OCI-LY1 (cell line): ENCODE data around the gene IPMK.
"Not testable (repeated sequence)": the region's sequence is repeated elsewhere in the genome, so short reads cannot be mapped to it uniquely, and the experiment has no call there.

Experiments
- EZH2 ChIP-seq: fragments of 200-600 bp; sonication (generic), shearing (Covaris generic); IDR thresholded peaks from 2 replicates; pipeline ENCODE4 v1.8.0; 2017; ENCODE audit warnings: borderline replicate concordance, mixed run types, mild to moderate bottlenecking, antibody characterized with exemption, low read length, moderate library complexity, mixed read lengths
- TF ChIP-seq, protein P1 (sequence below): fragments of 200-600 bp; sonication (generic), shearing (Covaris generic); IDR thresholded peaks from 2 replicates; pipeline ENCODE4 v1.5.1; 2017; ENCODE audit warnings: mild to moderate bottlenecking, antibody characterized with exemption, low read length, moderate library complexity, mixed read lengths

DNA sequence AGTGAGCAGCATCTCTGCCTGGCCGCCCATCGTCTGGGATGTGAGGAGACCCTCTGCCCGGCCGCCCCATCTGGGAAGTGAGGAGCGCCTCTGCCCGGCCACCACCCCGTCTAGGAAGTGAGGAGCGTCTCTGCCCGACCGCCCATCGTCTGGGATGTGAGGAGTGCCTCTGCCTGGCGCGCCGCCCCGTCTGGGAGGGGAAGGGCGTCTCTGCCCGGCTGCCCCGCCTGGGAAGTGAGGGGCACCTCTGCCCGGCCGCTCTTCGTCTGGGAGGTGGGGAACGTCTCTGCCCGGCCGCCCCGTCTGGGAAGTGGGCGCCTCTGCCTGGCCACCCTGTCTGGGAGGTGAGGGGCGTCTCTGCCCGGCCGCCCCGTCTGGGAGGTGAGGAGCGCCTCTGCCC is 23.9 kb downstream of the IPMK start:
- TF ChIP-seq, protein P1, sequence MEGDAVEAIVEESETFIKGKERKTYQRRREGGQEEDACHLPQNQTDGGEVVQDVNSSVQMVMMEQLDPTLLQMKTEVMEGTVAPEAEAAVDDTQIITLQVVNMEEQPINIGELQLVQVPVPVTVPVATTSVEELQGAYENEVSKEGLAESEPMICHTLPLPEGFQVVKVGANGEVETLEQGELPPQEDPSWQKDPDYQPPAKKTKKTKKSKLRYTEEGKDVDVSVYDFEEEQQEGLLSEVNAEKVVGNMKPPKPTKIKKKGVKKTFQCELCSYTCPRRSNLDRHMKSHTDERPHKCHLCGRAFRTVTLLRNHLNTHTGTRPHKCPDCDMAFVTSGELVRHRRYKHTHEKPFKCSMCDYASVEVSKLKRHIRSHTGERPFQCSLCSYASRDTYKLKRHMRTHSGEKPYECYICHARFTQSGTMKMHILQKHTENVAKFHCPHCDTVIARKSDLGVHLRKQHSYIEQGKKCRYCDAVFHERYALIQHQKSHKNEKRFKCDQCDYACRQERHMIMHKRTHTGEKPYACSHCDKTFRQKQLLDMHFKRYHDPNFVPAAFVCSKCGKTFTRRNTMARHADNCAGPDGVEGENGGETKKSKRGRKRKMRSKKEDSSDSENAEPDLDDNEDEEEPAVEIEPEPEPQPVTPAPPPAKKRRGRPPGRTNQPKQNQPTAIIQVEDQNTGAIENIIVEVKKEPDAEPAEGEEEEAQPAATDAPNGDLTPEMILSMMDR = not testable (repeated sequence)
- not testable (repeated sequence) for TF ChIP-seq EZH2
